Endothelial cell of umbilical vein (primary cell): Measurements from ENCODE around the gene NAT16.
"Not testable (repeated sequence)": the region's sequence is repeated elsewhere in the genome, so short reads cannot be mapped to it uniquely, and the experiment has no call there.

Experiments used
- CTCF ChIP-seq, 2 donors: IDR thresholded peaks; 1 replicate in 1 of 2; 2 replicates in 1 of 2; pipeline ENCODE4 v1.5.1; 2011; ENCODE audit warnings: low read length in 2 of 2, mild to moderate bottlenecking in 2 of 2, moderate library complexity in 2 of 2, control low read depth in 1 of 2, inconsistent platforms in 1 of 2, low read depth in 1 of 2; ENCODE audit not compliant: insufficient read depth in 1 of 2; ENCODE audit errors: extremely low read depth in 1 of 2
- POLR2A ChIP-seq: IDR thresholded peaks from 2 replicates; pipeline ENCODE4 v1.6.1; 2012; ENCODE audit warnings: low read depth, mild to moderate bottlenecking, control low read depth, low read length

DNA sequence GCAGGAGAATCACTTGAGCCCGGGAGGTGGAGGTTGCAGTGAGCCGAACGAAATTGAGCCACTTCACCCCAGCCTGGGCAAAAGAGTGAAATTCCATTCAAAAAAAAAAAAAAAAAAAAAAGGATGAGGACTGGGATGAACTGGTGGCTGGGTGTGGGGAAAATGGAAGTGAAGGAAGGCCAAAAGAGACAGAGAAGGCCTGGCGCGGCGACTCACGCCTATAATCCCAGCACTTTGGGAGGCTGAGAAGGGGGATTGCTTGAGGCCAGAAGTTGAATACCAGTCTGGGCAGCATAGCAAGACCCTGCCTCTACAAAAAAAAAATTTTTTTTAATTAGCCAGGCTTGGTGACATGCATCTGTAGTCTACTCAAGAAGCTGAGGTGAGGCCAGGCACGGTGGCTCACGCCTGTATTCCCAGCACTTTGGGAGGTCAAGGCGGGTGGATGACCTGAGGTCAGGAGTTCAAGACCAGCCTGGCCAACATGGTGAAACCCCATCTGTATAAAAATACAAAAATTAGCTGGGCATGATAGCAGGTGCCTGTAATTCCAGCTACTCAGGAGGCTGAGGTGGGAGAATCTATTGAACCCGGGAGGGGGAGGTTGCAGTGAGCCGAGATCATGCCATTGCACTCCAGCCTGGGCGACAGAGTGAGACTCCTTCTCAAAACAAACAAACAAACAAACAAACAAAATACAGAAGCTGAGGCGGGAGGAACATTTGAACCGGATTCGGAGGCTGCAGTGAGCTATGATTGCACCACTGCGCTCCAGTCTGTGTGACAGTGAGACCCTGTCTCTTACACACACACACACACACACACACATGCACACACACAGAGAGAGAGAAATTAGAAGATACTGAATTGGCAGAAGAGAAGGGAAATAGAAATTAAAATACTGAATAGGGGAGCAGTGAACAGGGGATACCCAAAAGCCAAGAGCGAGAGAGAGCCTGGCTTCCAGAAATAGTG is 47.2 kb downstream of the NAT16 start:
- TF ChIP-seq CTCF (IDR thresholded peaks at IDR 0.05; ENCODE audit: extremely low read depth in 1 of 2, insufficient read depth in 1 of 2, low read depth in 1 of 2, low read length in 2 of 2); POLR2A: not testable (repeated sequence)
